HepG2 (cell line): ENCODE results near the gene BICRA. TPM values are rescaled to one million over a fixed set of nuclear protein-coding genes. Genes with fewer than 3 reads are reported as not detected.

ENCODE experiments used
- EEA1 ChIP-seq: sonication (generic); formaldehyde crosslinking; IDR thresholded peaks from 2 replicates; pipeline ENCODE4 v1.5.1; 2020; ENCODE audit warnings: mild to moderate bottlenecking, missing genetic modification reagents, borderline replicate concordance
- MBNL3 ChIP-seq: fragments of 250-450 bp; sonication (Bioruptor Pico); conservative IDR thresholded peaks from 2 replicates; pipeline ENCODE4 v1.8.0; 2022; ENCODE audit warnings: mild to moderate bottlenecking, inconsistent platforms
- POLR2G ChIP-seq: fragments of 200-400 bp; formaldehyde crosslinking; IDR thresholded peaks from 2 replicates; pipeline ENCODE4 v1.6.1; 2018; ENCODE audit warnings: mild to moderate bottlenecking, low read depth, low read length, moderate library complexity
- REL ChIP-seq: sonication (generic); formaldehyde crosslinking; conservative IDR thresholded peaks from 2 replicates; pipeline ENCODE4 v1.8.0; 2022; ENCODE audit warnings: mild to moderate bottlenecking, missing genetic modification reagents, moderate library complexity
- RFX3 ChIP-seq: IDR thresholded peaks from 2 replicates; pipeline ENCODE4 v1.6.1; 2016; ENCODE audit warnings: missing biosample characterization, missing genetic modification reagents
- SALL2 ChIP-seq: sonication (generic); formaldehyde crosslinking; IDR thresholded peaks from 2 replicates; pipeline ENCODE4 v1.8.1; 2023; ENCODE audit warnings: mild to moderate bottlenecking, missing genetic modification reagents, inconsistent platforms
- TARDBP ChIP-seq: sonication (generic); formaldehyde crosslinking; IDR thresholded peaks from 2 replicates; pipeline ENCODE4 v1.8.0; 2022; ENCODE audit warnings: mild to moderate bottlenecking, missing genetic modification reagents
- TBX2 ChIP-seq: sonication (generic); formaldehyde crosslinking; IDR thresholded peaks from 2 replicates; pipeline ENCODE4 v1.5.0; 2020; ENCODE audit warnings: missing genetic modification reagents, mild to moderate bottlenecking, borderline replicate concordance
- ZFP36L2 ChIP-seq: sonication (generic); formaldehyde crosslinking; IDR thresholded peaks from 2 replicates; pipeline ENCODE4 v1.4.0; 2020; ENCODE audit warnings: missing genetic modification reagents
- ZFY ChIP-seq: sonication (generic); formaldehyde crosslinking; IDR thresholded peaks from 2 replicates; pipeline ENCODE4 v1.4.0; 2020; ENCODE audit warnings: missing genetic modification reagents
- ZNF225 ChIP-seq: sonication (generic); formaldehyde crosslinking; IDR thresholded peaks from 2 replicates; pipeline ENCODE4 v1.4.0; 2020; ENCODE audit warnings: mild to moderate bottlenecking, missing genetic modification reagents
- ZNF256 ChIP-seq: sonication (generic); formaldehyde crosslinking; conservative IDR thresholded peaks from 2 replicates; pipeline ENCODE4 v1.4.0; 2020; ENCODE audit warnings: missing genetic modification reagents
- ZNF431 ChIP-seq: sonication (generic); formaldehyde crosslinking; IDR thresholded peaks from 2 replicates; pipeline ENCODE4 v1.9.0; 2022; ENCODE audit warnings: missing genetic modification reagents, low read depth, mild to moderate bottlenecking, borderline replicate concordance
- ZNF570 ChIP-seq: sonication (generic); formaldehyde crosslinking; IDR thresholded peaks from 2 replicates; pipeline ENCODE4 v1.4.0; 2020; ENCODE audit warnings: mild to moderate bottlenecking, missing genetic modification reagents, borderline replicate concordance
- ZNF780A ChIP-seq: sonication (generic); formaldehyde crosslinking; IDR thresholded peaks from 2 replicates; pipeline ENCODE4 v1.8.0; 2022; ENCODE audit warnings: mild to moderate bottlenecking, missing genetic modification reagents, moderate library complexity
- ZNF839 ChIP-seq: sonication (generic); formaldehyde crosslinking; IDR thresholded peaks from 2 replicates; pipeline ENCODE4 v1.4.0; 2020; ENCODE audit warnings: missing genetic modification reagents, mild to moderate bottlenecking, borderline replicate concordance
- ZNF850 ChIP-seq: sonication (generic); formaldehyde crosslinking; conservative IDR thresholded peaks from 2 replicates; pipeline ENCODE4 v1.9.0; 2021; ENCODE audit warnings: mild to moderate bottlenecking, missing genetic modification reagents
- polyA plus RNA-seq, 8 experiments: library from polyadenylated mRNA; depleted of rRNA in 3 of 8; stranded (reverse) in 7 of 8; unstranded in 1 of 8; fragments of >200 nt; fragmentation: Illumina TruSeq in 4 of 8; extraction: Trizol in 4 of 8; gene quantifications; 2 replicates each; pipeline versions ENCODE4 v1.2.1 to v1.2.3, GENCODE V29; 2011 to 2016; ENCODE audit warnings: low read depth in 4 of 8, missing spikeins in 1 of 8, mixed read lengths in 1 of 8; ENCODE audit not compliant: insufficient read depth in 1 of 8
- total RNA-seq, 5 experiments: library from RNA; depleted of rRNA; stranded (reverse); fragments of >200 nt; fragmentation: Illumina TruSeq; extraction: Trizol; gene quantifications; 2 replicates each; pipeline ENCODE4 v1.2.3, GENCODE V29; 2016; ENCODE audit warnings: low read depth in 1 of 5
- TF ChIP-seq, protein P1 (sequence below): sonication (generic); formaldehyde crosslinking; IDR thresholded peaks from 2 replicates; pipeline ENCODE4 v1.5.0; 2020; ENCODE audit warnings: mild to moderate bottlenecking, missing genetic modification reagents, moderate library complexity
- TF ChIP-seq, protein P2 (sequence below): sonication (generic); formaldehyde crosslinking; IDR thresholded peaks from 2 replicates; pipeline ENCODE4 v1.4.0; 2020; ENCODE audit warnings: mild to moderate bottlenecking, missing genetic modification reagents
- TF ChIP-seq, protein P3 (sequence below): sonication (generic); formaldehyde crosslinking; IDR thresholded peaks from 2 replicates; pipeline ENCODE4 v1.4.0; 2020; ENCODE audit warnings: missing genetic modification reagents

Gene BICRA
- total and polyA plus RNA-seq, 2 of the 13 experiments (the other 11 are each of a cell fraction or from before 2014, with no cell fraction given) = 0.55 to 0.71 TPM

GRCh38 chr19:47745010-47745901 lies 136.3 kb downstream of the BICRA start, which contains the start of gene NOP53 (continued):
- TF ChIP-seq RFX3 (CRISPR knock-in tag) (no peak), POLR2G (peak; percentile 99), ZNF256 (CRISPR knock-in tag) (no peak), ZNF850 (CRISPR knock-in tag) (no peak), ZNF780A (CRISPR knock-in tag) (no peak), TARDBP (CRISPR knock-in tag) (peak; percentile 51), ZNF570 (no peak), ZFY (CRISPR knock-in tag) (peak; percentile 60), MBNL3 (CRISPR knock-in tag) (peak; percentile 88; the same call in 1 of the 2 replicates), ZNF431 (CRISPR knock-in tag) (no peak), REL (no peak), EEA1 (CRISPR knock-in tag) (no peak), ZFP36L2 (CRISPR knock-in tag) (no peak), ZNF839 (CRISPR knock-in tag) (no peak), ZNF225 (CRISPR knock-in tag) (no peak), SALL2 (CRISPR knock-in tag) (no peak), TBX2 (CRISPR knock-in tag) (peak; percentile 56; the same call in 1 of the 2 replicates)
- TF ChIP-seq, protein P1, sequence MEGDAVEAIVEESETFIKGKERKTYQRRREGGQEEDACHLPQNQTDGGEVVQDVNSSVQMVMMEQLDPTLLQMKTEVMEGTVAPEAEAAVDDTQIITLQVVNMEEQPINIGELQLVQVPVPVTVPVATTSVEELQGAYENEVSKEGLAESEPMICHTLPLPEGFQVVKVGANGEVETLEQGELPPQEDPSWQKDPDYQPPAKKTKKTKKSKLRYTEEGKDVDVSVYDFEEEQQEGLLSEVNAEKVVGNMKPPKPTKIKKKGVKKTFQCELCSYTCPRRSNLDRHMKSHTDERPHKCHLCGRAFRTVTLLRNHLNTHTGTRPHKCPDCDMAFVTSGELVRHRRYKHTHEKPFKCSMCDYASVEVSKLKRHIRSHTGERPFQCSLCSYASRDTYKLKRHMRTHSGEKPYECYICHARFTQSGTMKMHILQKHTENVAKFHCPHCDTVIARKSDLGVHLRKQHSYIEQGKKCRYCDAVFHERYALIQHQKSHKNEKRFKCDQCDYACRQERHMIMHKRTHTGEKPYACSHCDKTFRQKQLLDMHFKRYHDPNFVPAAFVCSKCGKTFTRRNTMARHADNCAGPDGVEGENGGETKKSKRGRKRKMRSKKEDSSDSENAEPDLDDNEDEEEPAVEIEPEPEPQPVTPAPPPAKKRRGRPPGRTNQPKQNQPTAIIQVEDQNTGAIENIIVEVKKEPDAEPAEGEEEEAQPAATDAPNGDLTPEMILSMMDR (CRISPR knock-in tag) = no peak
- TF ChIP-seq, protein P2, sequence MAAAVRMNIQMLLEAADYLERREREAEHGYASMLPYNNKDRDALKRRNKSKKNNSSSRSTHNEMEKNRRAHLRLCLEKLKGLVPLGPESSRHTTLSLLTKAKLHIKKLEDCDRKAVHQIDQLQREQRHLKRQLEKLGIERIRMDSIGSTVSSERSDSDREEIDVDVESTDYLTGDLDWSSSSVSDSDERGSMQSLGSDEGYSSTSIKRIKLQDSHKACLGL = no peak
- TF ChIP-seq, protein P3, sequence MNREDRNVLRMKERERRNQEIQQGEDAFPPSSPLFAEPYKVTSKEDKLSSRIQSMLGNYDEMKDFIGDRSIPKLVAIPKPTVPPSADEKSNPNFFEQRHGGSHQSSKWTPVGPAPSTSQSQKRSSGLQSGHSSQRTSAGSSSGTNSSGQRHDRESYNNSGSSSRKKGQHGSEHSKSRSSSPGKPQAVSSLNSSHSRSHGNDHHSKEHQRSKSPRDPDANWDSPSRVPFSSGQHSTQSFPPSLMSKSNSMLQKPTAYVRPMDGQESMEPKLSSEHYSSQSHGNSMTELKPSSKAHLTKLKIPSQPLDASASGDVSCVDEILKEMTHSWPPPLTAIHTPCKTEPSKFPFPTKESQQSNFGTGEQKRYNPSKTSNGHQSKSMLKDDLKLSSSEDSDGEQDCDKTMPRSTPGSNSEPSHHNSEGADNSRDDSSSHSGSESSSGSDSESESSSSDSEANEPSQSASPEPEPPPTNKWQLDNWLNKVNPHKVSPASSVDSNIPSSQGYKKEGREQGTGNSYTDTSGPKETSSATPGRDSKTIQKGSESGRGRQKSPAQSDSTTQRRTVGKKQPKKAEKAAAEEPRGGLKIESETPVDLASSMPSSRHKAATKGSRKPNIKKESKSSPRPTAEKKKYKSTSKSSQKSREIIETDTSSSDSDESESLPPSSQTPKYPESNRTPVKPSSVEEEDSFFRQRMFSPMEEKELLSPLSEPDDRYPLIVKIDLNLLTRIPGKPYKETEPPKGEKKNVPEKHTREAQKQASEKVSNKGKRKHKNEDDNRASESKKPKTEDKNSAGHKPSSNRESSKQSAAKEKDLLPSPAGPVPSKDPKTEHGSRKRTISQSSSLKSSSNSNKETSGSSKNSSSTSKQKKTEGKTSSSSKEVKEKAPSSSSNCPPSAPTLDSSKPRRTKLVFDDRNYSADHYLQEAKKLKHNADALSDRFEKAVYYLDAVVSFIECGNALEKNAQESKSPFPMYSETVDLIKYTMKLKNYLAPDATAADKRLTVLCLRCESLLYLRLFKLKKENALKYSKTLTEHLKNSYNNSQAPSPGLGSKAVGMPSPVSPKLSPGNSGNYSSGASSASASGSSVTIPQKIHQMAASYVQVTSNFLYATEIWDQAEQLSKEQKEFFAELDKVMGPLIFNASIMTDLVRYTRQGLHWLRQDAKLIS (CRISPR knock-in tag) = 0 out of 2 replicates have a peak, but pooled peaks have one; percentile 21
